HG03025 (cell line): ENCODE data around the gene NPC1L1.

Source experiments
- ATAC-seq: cut with Tn5 transposase; IDR thresholded peaks from one replicate; pipeline ENCODE4 v1.9.1; 2021; ENCODE audit warnings: mild to moderate bottlenecking, moderate library complexity; ENCODE audit not compliant: unreplicated experiment, low FRiP score

NPC1L1 gene, protein sequence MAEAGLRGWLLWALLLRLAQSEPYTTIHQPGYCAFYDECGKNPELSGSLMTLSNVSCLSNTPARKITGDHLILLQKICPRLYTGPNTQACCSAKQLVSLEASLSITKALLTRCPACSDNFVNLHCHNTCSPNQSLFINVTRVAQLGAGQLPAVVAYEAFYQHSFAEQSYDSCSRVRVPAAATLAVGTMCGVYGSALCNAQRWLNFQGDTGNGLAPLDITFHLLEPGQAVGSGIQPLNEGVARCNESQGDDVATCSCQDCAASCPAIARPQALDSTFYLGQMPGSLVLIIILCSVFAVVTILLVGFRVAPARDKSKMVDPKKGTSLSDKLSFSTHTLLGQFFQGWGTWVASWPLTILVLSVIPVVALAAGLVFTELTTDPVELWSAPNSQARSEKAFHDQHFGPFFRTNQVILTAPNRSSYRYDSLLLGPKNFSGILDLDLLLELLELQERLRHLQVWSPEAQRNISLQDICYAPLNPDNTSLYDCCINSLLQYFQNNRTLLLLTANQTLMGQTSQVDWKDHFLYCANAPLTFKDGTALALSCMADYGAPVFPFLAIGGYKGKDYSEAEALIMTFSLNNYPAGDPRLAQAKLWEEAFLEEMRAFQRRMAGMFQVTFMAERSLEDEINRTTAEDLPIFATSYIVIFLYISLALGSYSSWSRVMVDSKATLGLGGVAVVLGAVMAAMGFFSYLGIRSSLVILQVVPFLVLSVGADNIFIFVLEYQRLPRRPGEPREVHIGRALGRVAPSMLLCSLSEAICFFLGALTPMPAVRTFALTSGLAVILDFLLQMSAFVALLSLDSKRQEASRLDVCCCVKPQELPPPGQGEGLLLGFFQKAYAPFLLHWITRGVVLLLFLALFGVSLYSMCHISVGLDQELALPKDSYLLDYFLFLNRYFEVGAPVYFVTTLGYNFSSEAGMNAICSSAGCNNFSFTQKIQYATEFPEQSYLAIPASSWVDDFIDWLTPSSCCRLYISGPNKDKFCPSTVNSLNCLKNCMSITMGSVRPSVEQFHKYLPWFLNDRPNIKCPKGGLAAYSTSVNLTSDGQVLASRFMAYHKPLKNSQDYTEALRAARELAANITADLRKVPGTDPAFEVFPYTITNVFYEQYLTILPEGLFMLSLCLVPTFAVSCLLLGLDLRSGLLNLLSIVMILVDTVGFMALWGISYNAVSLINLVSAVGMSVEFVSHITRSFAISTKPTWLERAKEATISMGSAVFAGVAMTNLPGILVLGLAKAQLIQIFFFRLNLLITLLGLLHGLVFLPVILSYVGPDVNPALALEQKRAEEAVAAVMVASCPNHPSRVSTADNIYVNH (N-terminal part only)

DNA sequence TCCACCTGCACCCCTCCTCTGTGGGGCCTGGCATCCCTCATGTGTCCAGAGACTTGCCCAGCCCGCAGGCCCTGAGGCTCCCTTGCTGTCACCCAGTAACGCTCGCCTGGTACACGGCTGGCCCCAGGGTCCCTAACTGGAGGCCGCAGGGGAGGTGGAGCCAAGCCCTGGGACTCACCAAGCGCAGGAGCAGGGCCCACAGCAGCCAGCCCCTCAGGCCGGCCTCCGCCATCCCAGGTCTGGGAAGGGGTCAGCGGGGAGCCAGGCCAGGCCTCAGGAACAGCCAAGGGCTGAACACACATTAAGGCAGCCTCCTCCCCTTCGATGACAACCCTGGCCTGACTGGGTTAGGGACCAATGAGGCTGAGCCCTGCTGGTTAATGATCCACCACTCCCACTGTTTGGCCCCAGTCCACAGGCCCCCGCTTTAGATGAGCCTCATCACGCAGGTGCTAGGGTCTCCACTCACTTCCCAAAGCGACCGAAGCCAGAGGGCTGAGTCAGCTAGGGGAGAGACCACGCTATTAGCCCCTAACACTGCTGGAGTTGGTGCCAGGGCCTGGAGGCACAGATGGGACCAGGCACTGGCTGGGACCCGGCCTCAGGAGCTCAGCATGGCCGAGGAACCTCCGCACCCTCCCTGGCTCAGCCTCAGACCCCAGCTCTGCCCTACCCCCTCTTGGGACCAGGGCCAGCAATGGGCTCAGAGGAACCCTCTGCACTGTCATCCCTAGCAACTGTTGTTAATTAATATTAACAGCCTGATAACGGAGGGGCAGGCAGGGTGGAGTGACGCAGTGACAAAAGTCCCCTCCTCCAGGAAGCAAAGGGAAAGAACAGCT lies at the start of gene NPC1L1:
Gene NPC1L1 (minus strand): TSS at position 303 of the 842 bp plus-strand sequence. CDS start 71 bp downstream, at position 232.
- no peak for ATAC-seq

DNA sequence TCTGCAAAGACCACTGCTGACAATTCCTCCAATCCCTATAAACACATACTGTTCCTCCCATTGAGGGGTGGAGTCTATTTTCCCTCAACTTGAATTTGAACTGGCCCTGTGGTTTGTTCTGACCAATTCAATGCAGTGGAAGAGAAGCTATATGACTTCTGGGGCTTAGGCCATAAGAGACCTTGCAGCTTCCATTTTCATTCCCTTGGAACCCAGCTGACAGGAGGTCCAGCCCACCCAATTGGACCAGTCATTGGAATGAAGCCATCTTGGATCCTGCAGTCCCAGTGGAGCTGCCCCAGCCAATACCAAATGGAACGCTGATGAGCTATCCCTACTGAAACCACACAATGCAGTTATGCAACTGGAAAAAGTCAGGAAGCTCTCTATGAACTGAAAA lies 49.8 kb upstream of the NPC1L1 start:
- ATAC-seq, result no peak

DNA sequence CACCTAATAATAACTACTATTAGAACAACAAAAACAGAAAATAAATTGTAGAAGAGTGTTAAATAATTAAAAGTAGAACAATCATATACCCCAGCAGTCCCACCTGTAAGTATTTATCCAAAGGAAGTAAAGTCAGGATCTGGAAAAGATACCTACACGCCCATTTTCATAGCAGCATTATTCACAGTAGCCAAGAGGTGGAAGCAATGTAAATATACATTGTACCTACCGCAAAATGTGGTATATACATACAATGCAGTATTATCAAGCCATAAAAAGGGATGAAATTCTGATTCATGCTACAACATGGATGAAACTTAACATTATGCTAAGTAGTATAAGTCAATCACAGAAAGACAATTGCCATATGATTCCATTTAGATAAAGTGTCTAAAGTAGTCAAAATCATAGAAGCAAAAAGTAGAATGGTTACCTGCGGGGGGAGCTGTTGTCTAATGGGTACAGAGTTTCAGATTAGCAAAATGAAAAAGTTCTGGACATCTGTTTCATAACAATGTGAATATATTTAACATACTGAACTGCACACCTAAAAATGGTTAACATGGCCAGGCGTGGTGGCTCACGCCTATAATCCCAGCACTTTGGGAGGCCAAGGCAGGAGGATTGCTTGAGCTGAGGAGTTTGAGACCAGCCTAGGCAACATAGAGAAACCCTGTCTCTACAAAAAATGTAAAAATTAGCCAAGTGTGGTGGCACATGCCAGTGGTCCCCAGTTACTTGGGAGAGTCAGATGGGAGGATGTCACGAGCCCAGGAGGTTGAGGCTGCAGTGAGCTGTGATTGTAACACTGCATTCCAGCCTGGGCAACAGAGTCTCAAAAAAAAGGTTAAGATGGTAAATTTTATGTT lies 46.9 kb upstream of the NPC1L1 start:
- ATAC-seq, result no peak

- no peak for ATAC-seq
Measured at GRCh38 chr7:44583146-44583865, 42.2 kb upstream of the NPC1L1 start.

GRCh38 chr7:44581879-44582603 lies 40.9 kb upstream of the NPC1L1 start, which contains the start of gene TMED4:
TSS of gene TMED4 (minus strand) at chr7:44582231. CDS start at chr7:44582206, 25 bp downstream.
- ATAC-seq, result peak; percentile 76

DNA sequence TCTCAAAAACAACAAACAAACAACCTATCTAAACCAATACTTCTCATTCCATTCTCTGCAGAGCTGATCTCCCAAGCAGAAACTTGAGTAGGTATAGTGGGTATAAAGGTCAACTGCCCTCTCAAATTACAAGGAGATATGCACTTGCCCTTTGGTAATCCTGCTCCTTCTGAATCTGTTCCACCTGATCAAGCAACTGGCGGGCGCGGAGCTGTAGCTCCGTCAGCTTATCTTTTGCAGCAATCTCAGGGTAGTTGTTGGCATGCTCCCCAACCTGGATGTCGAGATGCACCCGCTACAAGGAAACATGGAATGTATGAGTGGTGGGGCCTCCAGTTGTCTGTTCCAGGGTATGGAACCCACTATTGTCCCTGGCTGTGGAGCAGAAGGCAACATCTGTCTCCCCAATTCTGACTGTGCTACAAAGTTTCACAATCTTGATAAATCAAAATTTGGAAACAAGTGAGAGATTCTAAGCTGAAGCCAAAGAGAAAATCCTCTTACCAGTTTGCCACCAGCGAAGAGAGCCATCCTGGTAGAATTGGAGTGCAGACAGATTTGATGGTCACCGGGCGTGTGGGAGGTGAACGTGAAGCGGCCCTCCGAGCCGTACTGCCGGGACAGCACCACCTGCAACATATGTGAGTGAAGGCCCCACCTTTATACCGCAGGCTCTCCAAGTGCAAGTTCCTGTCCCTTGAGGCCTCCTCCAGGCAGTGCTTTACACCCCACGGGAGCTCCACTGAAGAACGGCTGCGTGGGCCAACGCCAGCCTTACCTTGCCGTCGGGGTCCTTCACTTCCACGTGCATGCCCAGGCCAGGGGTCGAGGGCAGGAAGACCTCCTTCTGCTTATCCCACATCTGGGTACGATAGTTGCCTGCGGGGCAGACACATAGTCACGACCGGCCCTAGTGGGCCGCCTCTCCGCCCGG lies 40.1 kb upstream of the NPC1L1 start:
- ATAC-seq, result peak; percentile 28

- ATAC-seq, result no peak
Measured at GRCh38 chr7:44576228-44576627, 35.1 kb upstream of the NPC1L1 start.

DNA sequence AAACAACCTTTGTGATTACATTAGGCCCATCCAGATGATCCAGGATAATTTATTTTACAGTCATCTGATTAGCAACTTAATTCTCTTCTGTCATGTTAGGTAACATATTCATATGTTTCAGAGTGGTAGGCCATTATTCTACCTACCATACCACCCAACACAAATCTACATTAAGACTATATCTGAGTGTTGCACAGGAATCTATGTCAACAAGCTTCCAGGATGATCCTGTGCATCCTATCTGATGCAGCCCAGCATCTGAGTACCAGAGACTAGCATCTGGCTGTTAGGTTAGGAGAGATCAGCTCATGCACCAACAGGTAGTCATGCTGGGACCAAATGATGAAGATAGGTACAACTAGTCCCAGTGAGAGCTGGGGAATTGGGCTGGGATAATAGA lies 33.9 kb upstream of the NPC1L1 start:
- no peak for ATAC-seq

DNA sequence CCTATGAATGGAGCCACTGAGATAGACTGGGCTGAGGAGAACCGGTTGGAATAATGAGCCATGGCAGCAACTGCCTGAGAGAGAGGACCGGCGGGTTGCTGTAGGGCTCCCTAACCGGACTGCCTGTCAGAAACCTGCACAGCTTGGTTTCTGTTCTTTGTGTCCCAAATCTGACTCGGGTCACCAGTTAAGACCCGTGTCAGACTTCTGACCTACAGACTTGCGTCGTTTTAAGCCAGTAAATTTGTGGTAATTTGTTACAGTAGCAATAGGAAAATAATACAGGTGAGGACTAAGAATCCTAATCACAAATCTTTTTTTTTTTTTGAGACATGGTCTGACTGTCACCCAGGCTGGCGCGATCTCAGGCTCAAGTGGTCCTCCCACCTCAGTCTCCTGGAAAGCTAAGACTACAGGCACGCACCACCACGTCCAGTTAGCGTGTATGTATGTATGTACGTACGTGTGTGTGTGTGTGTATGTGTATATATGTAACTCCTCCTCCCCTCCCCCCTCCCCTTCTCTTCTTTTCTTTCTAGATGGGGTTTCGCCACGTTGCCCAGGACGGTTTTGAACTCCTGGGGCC lies 33.2 kb upstream of the NPC1L1 start:
- ATAC-seq, result no peak

DNA sequence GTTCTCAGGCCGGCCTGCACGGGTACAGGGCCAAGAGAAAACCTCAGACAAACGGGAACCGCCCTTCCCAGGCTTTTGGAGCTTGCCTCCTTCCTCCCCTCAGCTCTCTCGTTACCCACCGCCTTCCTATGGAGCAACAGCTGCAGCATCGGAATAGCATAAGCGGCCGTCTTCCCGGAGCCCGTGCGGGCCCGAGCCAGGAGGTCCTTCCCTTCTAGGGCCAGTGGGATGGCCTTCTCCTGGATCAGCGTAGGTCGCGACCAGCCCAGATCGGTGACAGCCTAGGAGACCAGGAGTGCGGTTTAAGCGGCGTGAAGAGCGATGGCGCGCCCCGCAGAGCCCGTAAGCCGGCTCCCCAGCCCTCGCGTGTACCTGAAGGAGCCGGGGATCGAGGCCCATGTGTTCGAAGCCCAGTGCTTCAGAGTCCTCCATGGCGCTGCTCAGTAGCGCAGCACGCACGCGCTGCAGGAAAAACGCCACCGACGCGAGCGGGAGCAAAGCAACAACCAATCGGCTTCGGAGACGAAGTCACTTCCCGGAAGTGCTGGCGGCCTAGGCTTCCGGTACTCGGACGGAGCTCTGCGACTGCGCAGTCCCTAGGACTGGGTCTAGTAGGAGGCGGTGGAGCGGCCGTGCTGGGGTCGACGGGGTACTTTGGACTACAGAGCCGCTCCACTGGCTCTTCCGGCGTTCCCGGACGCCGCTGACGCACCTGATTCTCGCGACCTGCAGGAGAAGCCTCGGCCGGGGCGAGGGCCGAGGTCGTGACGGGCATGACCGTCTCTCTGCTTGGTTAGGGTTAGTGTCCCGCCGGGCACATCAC lies 32.5 kb upstream of the NPC1L1 start, which contains the start of gene DDX56:
Gene DDX56 (minus strand): TSS at position 445 of the 823 bp plus-strand sequence. CDS start 13 bp downstream, at position 432.
- ATAC-seq, result peak; percentile 92

DNA sequence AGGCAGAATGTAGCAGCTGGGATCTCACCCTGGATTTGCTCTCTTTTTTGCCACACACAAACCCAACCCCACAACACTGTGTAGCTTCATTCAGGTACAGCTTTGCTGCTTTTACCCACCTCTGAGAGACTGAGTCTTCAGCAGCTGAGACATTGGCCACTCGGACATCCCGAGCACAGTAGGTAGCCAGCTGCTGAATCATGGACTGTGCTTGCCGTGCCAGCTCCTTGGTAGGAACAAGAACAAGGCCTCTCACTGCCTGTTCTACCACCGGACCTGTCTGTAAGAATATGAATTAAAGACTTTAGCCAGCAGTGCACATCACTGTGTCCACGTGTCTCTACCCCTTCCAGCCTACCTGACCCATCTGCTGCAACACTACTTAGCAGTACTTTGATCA lies 31.6 kb upstream of the NPC1L1 start:
- ATAC-seq, result no peak

DNA sequence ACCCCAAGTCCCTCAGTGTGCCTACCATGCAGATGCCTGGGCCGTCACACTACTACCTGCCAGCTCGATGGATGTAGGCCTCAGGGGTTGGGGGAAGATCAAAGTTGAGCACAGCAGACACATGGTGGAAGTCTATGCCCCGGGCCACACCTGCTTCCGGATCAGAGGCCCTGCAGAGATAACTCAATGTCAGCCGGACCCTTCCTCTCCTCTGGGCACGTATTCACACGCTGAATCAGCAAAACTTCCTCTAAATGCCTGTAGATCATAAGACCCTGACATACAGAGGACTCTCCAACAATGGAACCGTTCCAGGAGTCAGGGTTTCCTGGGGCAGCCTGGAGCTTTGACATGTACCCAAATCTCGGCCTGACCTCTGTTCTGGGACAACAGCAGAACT lies 28.8 kb upstream of the NPC1L1 start:
- no peak for ATAC-seq

DNA sequence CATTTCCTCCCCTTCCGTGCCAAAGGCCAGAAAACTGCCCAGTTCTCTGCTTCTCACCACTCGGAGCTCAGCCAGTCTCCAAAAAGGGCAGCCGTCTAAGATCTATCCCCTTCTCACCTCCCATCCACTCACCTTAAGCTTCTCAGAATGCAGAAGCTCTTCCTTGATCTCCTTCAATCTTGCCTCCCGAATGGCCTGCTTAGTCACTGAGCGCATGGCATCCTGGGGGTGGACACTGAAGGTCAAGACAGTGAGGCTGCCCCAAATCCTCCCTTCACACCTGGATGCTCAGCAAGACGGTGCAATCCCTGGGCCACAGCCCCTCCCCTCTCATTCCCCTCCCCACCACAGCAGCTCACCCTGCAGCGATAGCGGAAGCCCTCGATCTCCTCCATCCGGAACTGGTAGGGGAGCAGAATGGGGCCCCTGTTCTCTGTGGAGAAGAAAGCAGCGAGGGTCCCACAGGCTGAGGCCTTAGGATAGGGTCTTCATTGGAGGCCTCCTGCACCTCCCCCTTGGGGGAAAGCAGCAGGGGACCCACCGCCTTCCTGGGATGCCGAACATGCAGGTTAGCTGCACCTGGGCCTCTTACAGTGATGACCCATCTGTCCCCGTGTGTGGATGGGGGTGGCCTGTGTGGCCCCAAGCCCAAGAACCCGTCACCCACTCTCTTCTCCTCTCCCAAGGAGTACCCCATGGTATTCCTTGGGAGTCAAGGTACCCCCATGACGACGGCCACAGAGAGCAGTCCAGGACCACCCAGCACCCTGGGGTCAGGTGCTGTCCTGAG lies 27.8 kb upstream of the NPC1L1 start:
- no peak for ATAC-seq

DNA sequence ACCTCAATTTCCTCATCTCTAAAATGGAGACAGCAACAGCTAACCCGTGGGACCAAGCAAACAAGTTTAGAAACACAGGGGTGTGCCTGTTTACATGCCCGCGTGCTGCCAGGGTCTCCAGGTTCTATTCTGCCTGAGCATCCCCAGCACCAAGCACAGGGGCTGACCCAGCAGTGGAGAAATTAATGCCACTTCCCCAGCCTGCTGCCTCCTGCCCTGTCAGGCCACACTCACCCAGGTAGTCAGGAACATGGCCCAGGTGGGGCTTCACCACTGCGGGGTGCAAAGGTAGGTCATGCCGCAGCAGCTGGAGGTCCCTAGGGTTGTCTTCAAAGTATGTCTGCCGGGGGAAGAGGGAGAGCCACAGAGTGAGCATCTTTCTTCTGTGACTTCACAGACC lies 26.8 kb upstream of the NPC1L1 start:
- no peak for ATAC-seq
